ENCODE measurements around the gene BACE2.

- no peak for TF ChIP-seq CTCF (IDR thresholded peaks at IDR 0.05; ENCODE audit: insufficient read depth, low read length, poor library complexity, severe bottlenecking)
- no peak for TF ChIP-seq EZH2phosphoT487 (conservative IDR thresholded peaks at IDR 0.05; ENCODE audit: low read length)
These were observed 3.9 kb upstream of the BACE2 start for GRCh38 chr21:41164052-41164451.
